Omental fat pad (tissue), 4 donors: ENCODE data around the gene PACSIN1. TPM values are rescaled to one million over a fixed set of nuclear protein-coding genes. Genes with fewer than 3 reads are reported as not detected.
"Not testable (repeated sequence)": the region's sequence is repeated elsewhere in the genome, so short reads cannot be mapped to it uniquely, and the experiment has no call there.

ENCODE experiments used
- ATAC-seq: fragments of 150-250 bp; one replicate; pipeline ENCODE4 v1.9.1; 2016; ENCODE audit warnings: mild to moderate bottlenecking, moderate library complexity; ENCODE audit not compliant: low FRiP score
- DNase-seq: peaks from one replicate; pipeline ENCODE4 v3.0.0-alpha.2; 2019; ENCODE audit warnings: low spot score
- CTCF ChIP-seq, 3 donors: fragments of 450-650 bp; IDR thresholded peaks; one replicate each; pipeline ENCODE4 v1.5.1; 2016 to 2017; ENCODE audit warnings: antibody characterized with exemption in 3 of 3, mild to moderate bottlenecking in 3 of 3, moderate library complexity in 2 of 3
- total RNA-seq, 4 donors: library from RNA; depleted of rRNA; stranded (reverse); fragments of >200 nt; gene quantifications; one replicate each; pipeline ENCODE4 v1.1.0, GENCODE V29; 2016

Gene PACSIN1
- total RNA-seq, 4 donors from 2014 or later = not detected

- ATAC-seq (no peak), DNase-seq (no peak)
- TF ChIP-seq CTCF (IDR thresholded peaks at IDR 0.05) = no peak
Measured at GRCh38 chr6:34484391-34484790, 18.5 kb downstream of the PACSIN1 start.

GRCh38 chr6:34484899-34485298 is 19.0 kb downstream of the PACSIN1 start:
- no peak for ATAC-seq
- TF ChIP-seq CTCF (IDR thresholded peaks at IDR 0.05) = no peak
- no peak for DNase-seq

DNA sequence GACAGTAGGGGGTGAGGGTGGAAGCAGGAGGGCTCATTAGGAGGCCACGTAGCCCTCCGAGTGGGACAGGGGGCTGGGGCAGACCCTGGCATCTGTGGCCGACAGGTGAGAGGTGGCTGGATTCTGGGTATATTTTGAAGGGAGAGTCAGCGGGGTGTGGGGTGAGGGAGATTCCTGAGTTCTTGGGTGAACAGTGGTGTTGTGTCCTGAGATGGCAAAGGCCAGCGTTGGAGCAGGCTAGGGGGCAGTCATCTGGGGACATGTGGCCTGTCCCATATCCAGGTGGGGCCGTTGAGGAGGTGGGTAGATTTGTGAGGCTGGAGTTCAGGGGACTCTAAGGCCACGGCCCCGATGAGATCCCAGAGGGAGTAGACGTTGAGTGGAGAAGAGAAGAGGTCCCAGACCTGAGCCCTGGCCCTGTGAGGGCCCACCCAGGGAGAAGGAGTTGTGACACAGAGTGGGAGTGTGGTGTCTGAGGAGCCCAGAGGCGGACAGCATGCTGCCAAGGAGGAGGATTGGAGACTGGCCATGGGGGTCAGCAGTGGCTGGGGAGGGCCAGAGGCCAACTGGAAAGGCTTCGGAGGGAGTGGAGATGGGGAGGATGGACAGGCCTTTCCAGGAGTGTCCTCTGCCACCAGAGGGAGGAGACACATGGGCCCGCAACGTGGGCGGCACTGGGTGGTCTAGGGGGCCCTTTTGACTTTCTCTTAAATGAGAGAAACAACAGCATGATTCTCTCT is 19.6 kb downstream of the PACSIN1 start:
- DNase-seq = no peak
- no peak for ATAC-seq
- TF ChIP-seq CTCF (IDR thresholded peaks at IDR 0.05) = no peak

GRCh38 chr6:34486106-34486740 is 20.3 kb downstream of the PACSIN1 start:
- ATAC-seq = no peak
- no peak for TF ChIP-seq CTCF (IDR thresholded peaks at IDR 0.05)
- DNase-seq = no peak

DNA sequence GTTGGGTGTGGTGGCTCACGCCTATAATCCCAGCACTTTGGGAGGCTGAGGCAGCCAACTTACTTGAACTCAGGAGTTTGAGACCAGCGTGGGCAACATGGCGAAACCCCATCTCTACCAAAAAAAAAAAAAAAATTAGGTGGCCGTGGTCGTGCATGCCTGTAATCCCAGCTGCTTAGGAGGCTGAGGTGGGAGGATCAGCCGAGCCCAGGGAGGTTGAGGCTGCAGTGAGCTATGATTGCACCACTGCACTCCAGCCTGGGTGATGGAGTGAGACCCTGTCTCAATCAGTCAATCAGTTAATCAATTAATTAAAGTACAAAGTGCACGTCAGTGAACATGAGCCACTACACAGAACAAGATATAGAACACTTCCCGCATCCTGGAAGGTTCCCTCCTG is 21.0 kb downstream of the PACSIN1 start:
- not testable (repeated sequence) for DNase-seq, ATAC-seq

DNA sequence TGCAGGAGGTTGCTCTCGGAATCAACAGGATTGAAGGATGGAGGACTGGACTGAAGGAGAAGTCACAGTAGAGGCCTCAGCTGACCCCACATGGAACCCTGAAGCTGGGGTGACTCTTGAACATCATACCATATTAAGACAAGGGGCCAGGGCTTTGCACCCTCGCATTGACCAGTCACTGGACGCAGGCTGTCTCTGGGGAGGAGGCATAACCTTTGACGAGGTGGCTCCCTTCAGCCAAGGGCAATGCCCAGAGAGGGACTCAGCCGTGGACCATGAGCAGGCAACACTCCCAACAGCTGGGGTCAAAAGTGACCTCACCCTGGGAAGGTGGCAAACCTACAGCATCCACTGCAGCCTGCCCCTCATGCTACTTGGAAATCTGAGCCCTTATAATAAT is 21.7 kb downstream of the PACSIN1 start:
- TF ChIP-seq CTCF (IDR thresholded peaks at IDR 0.05) = no peak
- DNase-seq (no peak), ATAC-seq (no peak)

GRCh38 chr6:34489207-34489805 is 23.4 kb downstream of the PACSIN1 start:
- no peak for TF ChIP-seq CTCF (IDR thresholded peaks at IDR 0.05)
- DNase-seq (no peak), ATAC-seq (no peak)
